ENCODE data around the gene COL21A1. TPM values are rescaled to one million over a fixed set of nuclear protein-coding genes. Genes with fewer than 3 reads are reported as not detected.

Gene COL21A1
- 0.66 TPM in 1 of 2 replicates, not detected in the other for total RNA-seq

GRCh38 chr6:56246881-56247653 lies at the start of gene COL21A1:
TSS of gene COL21A1 (minus strand) at chr6:56247580. CDS start at chr6:56182618, 64,962 bp downstream.

Small RNA genes within 50 kb of the gene (small RNA-seq; reads per million reads assigned to genes)
- gene DHFRP6 = not detected

All from thoracic aorta endothelial cell (primary cell).